ENCODE measurements around the gene OPCML.

- TF ChIP-seq CTCF (IDR thresholded peaks at IDR 0.05) (no peak), POLR2AphosphoS5 (IDR thresholded peaks at IDR 0.05; ENCODE audit: low read depth, low read length) (no peak), TCF7L2 (IDR thresholded peaks at IDR 0.05; ENCODE audit: low read depth, low read length) (no peak), SIN3A (IDR thresholded peaks at IDR 0.05; ENCODE audit: borderline replicate concordance, insufficient read depth, low read depth, low read length) (no peak)
- TF ChIP-seq, protein P1, sequence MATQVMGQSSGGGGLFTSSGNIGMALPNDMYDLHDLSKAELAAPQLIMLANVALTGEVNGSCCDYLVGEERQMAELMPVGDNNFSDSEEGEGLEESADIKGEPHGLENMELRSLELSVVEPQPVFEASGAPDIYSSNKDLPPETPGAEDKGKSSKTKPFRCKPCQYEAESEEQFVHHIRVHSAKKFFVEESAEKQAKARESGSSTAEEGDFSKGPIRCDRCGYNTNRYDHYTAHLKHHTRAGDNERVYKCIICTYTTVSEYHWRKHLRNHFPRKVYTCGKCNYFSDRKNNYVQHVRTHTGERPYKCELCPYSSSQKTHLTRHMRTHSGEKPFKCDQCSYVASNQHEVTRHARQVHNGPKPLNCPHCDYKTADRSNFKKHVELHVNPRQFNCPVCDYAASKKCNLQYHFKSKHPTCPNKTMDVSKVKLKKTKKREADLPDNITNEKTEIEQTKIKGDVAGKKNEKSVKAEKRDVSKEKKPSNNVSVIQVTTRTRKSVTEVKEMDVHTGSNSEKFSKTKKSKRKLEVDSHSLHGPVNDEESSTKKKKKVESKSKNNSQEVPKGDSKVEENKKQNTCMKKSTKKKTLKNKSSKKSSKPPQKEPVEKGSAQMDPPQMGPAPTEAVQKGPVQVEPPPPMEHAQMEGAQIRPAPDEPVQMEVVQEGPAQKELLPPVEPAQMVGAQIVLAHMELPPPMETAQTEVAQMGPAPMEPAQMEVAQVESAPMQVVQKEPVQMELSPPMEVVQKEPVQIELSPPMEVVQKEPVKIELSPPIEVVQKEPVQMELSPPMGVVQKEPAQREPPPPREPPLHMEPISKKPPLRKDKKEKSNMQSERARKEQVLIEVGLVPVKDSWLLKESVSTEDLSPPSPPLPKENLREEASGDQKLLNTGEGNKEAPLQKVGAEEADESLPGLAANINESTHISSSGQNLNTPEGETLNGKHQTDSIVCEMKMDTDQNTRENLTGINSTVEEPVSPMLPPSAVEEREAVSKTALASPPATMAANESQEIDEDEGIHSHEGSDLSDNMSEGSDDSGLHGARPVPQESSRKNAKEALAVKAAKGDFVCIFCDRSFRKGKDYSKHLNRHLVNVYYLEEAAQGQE (IDR thresholded peaks at IDR 0.05; ENCODE audit: insufficient read depth in 1 of 2, low read depth in 2 of 2, low read length in 1 of 2) = no peak
Observed at GRCh38 chr11:133508468-133508867, 23.8 kb downstream of the OPCML start.
